Endothelial cell (in vitro differentiated cells): ENCODE measurements around the gene AIFM3. TPM values are rescaled to one million over a fixed set of nuclear protein-coding genes. Genes with fewer than 3 reads are reported as not detected.

ENCODE experiments used
- DNase-seq: peaks from one replicate; pipeline ENCODE4 v3.0.0; 2021; ENCODE audit warnings: low spot score
- H3K27ac Mint-ChIP-seq: one replicate; pipeline ENCODE4 v1.8.0; 2021; ENCODE audit warnings: mixed read lengths, inconsistent platforms; ENCODE audit not compliant: unreplicated experiment
- H3K27me3 Mint-ChIP-seq: one replicate; pipeline ENCODE4 v1.8.0; 2021; ENCODE audit warnings: mild to moderate bottlenecking, moderate library complexity, mixed read lengths, inconsistent platforms; ENCODE audit not compliant: unreplicated experiment
- H3K36me3 Mint-ChIP-seq: one replicate; pipeline ENCODE4 v1.8.0; 2021; ENCODE audit warnings: mild to moderate bottlenecking, low read depth, mixed read lengths, inconsistent platforms; ENCODE audit not compliant: unreplicated experiment
- H3K4me1 Mint-ChIP-seq: one replicate; pipeline ENCODE4 v1.8.0; 2021; ENCODE audit warnings: mild to moderate bottlenecking, mixed read lengths, inconsistent platforms; ENCODE audit not compliant: unreplicated experiment
- H3K4me3 Mint-ChIP-seq: one replicate; pipeline ENCODE4 v1.8.0; 2021; ENCODE audit warnings: mild to moderate bottlenecking, mixed read lengths, inconsistent platforms; ENCODE audit not compliant: unreplicated experiment
- H3K9me3 Mint-ChIP-seq: one replicate; pipeline ENCODE4 v1.8.0; 2021; ENCODE audit warnings: mixed read lengths, inconsistent platforms; ENCODE audit not compliant: unreplicated experiment
- total RNA-seq: library from RNA; stranded (reverse); fragmentation: NEBNext Ultra II Directional; extraction: Animal tissue kit (Norgen Biotek cat#: 25700); gene quantifications from one replicate; pipeline ENCODE4 v1.2.1, GENCODE V29; 2021; ENCODE audit not compliant: unreplicated experiment
- TF ChIP-seq, protein P1 (sequence below): fragments of 200-600 bp; sonication (generic); IDR thresholded peaks from one replicate; pipeline ENCODE4 v1.5.0; 2021; ENCODE audit warnings: antibody characterized with exemption; ENCODE audit not compliant: unreplicated experiment

Gene AIFM3
- total RNA-seq, 1 donor from 2014 or later: 0.15 TPM

DNA sequence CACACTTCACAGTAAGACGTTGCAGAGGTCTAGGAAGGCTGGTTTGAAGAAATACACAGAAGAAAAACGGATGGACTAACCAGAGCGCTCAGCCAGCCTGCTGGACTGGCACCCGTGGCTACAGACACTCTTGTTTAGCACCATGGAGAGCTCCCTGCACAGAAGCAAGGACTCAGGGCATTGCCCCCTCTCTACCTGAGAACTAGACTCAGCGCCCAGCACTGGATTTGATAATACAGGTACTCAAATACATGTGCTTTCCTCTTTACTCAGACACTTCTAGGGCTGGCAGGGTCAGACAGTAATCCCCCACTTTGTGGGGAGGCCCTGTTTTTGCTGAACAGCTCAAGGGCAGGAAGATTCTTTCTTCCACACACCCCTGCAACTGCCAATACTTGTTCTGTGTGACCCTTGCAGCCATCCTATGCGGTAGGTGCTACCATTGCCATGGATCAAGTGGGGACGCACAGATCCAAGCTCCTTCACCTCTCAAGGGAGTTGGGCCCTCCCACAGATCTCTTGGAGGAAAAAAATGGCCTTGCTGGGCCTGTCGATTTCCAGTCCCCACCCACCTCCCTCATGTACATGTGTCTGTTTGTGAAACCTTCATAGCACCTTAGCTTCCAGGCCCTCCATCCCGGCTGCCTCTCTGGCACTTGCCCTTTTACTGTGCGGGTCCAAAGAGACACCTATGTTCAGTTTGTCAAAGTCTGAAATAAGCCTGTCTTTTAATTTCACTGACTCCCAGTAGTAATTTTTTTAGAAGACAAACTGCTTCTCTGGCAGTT is 42.8 kb downstream of the AIFM3 start:
- H3K4me1 Mint-ChIP-seq: peaks cover 4% of the 10 kb centered on the region
- no peak overlapping the region for H3K27ac Mint-ChIP-seq
- H3K36me3 Mint-ChIP-seq: no peaks in the 10 kb centered on the region
- no peaks in the 10 kb centered on the region for H3K9me3 Mint-ChIP-seq
- no peak overlapping the region for H3K4me3 Mint-ChIP-seq
- TF ChIP-seq, protein P1, sequence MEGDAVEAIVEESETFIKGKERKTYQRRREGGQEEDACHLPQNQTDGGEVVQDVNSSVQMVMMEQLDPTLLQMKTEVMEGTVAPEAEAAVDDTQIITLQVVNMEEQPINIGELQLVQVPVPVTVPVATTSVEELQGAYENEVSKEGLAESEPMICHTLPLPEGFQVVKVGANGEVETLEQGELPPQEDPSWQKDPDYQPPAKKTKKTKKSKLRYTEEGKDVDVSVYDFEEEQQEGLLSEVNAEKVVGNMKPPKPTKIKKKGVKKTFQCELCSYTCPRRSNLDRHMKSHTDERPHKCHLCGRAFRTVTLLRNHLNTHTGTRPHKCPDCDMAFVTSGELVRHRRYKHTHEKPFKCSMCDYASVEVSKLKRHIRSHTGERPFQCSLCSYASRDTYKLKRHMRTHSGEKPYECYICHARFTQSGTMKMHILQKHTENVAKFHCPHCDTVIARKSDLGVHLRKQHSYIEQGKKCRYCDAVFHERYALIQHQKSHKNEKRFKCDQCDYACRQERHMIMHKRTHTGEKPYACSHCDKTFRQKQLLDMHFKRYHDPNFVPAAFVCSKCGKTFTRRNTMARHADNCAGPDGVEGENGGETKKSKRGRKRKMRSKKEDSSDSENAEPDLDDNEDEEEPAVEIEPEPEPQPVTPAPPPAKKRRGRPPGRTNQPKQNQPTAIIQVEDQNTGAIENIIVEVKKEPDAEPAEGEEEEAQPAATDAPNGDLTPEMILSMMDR: no peak
- peaks cover 4% of the 10 kb centered on the region for H3K27me3 Mint-ChIP-seq
- DNase-seq: peak; percentile 70

DNA sequence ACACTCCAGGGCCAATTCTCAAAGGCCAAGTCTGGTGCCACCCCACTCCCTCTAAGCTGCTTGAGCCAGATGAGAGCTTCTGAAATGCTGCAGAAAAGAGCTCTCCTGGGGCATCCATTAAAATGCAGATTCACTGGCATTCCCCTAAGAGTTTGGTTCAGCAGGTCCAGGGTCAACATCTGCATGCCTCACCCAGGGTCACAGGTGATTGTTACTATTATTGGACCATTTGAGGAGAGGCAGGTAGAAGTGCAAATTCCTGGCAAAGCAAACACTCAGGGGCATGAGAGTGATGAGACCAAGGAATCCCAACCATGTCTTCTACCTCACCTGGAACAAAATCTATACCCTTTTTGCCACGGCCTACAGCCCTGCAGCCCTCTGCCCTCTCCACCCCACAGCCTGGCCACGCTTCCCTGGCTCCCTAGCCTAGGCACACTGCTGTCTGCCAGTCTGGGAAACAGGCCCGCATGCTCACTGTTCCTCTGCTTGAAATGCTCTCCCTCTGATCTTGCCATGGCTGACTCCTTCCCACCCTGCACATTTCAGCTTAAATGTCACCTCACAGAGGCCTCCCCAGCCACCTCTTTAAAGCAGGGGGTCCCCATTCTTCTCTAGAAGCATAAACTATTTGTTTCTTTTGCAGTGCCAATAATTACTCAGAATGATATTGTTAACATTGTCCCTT is 43.5 kb downstream of the AIFM3 start:
- H3K27ac Mint-ChIP-seq: no peak overlapping the region
- no peak overlapping the region for H3K4me3 Mint-ChIP-seq
- no peaks in the 10 kb centered on the region for H3K36me3 Mint-ChIP-seq
- H3K4me1 Mint-ChIP-seq: peaks cover 7% of the 10 kb centered on the region
- peaks cover 4% of the 10 kb centered on the region for H3K27me3 Mint-ChIP-seq
- TF ChIP-seq, protein P1: no peak
- H3K9me3 Mint-ChIP-seq: no peaks in the 10 kb centered on the region
- DNase-seq: no peak

DNA sequence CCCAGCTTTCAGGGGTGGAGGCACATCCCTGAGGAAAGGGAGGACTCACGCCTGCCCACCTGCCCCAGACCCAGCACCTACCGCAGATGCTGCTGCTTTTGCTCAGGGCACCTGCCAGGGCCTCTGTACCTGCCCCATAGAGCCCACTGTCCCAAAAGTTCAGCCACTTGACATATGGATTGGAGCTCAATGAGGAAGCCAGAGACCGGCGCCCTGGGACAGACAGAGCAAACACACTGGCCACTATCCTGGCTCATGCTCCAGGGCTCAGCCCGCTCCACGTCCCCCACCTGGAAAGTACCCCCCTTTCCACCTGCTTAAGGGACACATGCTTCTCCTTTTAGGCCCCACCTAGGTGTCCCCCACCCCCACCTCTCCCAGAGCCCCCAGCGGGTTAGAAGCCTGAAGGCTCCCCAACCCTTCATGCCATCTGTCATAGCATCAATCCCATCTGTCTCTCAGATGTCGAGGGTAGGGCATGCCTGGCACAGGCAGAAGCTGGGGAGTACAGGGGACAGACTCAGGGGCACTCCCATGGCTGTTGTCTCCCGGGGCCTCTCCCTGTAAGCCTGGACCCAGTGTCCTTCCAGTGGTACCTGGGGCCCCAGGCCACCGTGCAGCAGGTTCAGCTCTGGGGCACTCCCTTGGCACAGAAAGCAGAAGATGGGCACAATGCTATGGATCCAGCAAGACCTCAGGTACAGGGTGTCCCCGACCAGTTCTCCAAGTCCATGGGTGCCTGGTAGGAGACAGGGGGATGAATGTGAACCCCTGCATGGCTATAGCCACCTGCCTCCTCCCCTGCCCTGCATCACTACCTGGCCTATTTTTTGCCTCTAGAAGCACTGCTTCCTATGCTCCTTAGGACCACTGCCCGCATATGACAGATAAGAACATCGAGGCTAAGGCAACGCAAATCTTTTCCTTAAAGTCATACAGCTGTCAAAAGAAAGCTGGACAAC is 45.7 kb downstream of the AIFM3 start:
- no peak for DNase-seq
- Mint-ChIP-seq H3K4me1 (peaks cover 7% of the 10 kb centered on the region), H3K27ac (no peak overlapping the region), H3K36me3 (no peaks in the 10 kb centered on the region), H3K27me3 (peaks cover 8% of the 10 kb centered on the region), H3K4me3 (no peak overlapping the region), H3K9me3 (no peaks in the 10 kb centered on the region)
- TF ChIP-seq, protein P1: no peak

DNA sequence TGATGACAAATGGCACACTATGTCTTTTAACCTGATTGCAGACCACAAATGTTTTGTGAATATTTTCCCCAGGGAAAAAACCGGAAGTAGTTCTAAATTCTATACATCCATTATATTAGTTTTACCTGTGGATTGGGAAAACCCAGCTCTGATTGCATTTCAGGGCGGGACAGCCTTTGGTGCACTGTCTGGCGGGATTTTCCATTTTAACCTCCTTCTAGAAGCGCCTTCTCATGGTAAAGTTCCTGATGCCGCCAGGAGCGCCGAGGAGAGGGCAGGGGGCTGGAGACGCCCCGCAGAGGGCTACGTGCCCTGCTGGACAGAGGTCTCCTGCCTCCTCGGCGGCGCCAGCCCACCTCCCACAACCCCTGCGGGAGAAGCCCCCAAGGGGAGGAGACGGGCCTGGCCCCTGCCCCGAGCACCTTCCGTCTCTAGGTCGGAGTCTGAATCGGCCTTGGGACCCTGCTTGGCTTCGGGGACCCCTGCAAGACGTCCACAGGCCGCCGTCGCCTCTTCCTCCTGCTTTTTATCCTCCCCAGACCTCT is 46.7 kb downstream of the AIFM3 start:
- Mint-ChIP-seq H3K36me3 (no peaks in the 10 kb centered on the region), H3K9me3 (no peaks in the 10 kb centered on the region), H3K4me1 (peaks cover 7% of the 10 kb centered on the region), H3K27me3 (peaks cover 8% of the 10 kb centered on the region), H3K27ac (peak overlapping the region; percentile 87), H3K4me3 (peak overlapping the region; percentile 94)
- TF ChIP-seq, protein P1: no peak
- no peak for DNase-seq
